ENCODE results near the gene PRR33.
"Not testable (repeated sequence)": the region's sequence is repeated elsewhere in the genome, so short reads cannot be mapped to it uniquely, and the experiment has no call there.

The PRR33 gene

DNA sequence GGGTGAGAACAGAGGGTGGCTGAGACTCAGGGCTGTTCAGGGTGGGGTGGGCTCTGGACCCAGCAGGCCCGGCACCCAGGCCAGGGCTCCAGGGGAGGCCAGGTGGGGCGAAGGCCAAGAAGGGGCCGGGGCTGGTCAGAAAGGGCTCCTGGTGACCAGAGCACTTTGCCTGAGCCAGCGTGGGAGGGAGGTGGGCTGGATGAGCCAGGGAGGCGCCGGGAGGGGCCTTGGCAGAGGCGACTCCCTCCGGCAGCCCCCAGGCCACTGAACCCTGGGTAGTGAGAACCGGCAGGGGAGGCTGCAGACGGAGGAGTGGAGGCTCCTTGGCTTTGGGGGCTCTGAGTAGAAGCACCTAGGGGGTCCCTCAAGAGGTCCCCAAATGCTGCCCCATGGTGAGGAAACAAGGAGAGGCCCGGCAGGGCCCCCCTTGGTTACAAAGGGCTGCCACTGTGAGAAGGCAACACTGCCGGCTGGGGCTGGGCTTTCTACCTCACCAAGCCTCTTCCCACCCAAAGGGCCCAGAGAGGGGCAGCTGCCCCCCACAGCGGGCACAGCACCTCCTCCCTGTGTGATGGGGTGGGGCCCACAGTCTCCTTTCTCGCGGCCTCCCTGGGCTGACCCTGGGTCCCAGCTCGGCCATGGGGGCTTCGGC lies 17.1 kb downstream of the PRR33 start:
- not testable (repeated sequence) for DNase-seq

DNA sequence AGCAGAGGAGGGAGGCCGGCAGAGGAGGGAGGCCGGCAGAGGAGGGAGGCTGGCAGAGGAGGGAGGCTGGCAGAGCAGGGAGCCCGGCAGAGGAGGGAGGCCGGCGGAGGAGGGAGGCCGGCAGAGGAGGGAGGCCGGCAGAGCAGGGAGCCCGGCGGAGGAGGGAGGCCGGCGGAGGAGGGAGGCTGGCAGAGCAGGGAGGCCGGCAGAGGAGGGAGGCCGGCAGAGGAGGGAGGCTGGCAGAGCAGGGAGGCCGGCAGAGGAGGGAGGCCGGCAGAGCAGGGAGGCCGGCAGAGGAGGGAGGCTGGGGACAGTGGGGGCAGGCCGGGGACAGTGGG lies 17.9 kb downstream of the PRR33 start:
- not testable (repeated sequence) for DNase-seq

DNA sequence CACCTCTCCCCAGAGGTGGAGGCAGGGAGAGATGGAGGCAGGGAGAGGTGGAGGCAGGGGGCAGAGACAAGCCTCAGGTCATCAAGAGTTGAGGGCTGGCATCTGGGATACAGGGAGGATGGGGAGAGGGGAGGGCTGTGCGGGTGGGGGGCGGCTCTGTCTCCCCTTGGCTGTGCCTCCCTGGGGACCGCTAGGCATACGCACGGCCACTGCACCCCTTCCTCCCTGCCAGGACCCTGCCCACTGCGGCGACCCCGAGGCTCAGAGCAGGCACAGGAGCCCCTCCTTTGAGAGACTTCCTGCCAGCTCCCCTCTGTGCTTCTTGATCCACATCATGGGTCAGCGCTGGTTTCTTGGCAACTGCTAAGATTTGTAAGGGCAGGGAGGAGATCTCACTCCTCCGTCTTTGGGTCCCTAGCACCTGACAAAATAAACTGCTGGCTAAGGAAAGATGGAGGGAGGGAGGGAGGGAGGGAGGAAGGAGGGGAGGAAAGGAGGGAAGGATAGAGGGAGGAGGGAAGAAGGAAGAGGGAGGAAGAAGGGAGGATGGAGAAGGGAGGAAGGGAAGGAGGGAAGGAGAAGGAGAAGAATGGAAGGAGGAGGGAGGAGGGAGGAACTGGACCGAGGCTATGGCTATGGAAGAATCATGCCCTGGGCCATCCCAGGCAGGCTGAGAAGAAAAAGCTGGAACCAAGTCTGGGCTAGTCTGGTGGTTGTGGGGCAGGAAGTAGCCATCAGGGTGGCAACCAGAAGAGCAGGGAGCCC lies 18.5 kb downstream of the PRR33 start:
- DNase-seq = no peak

DNA sequence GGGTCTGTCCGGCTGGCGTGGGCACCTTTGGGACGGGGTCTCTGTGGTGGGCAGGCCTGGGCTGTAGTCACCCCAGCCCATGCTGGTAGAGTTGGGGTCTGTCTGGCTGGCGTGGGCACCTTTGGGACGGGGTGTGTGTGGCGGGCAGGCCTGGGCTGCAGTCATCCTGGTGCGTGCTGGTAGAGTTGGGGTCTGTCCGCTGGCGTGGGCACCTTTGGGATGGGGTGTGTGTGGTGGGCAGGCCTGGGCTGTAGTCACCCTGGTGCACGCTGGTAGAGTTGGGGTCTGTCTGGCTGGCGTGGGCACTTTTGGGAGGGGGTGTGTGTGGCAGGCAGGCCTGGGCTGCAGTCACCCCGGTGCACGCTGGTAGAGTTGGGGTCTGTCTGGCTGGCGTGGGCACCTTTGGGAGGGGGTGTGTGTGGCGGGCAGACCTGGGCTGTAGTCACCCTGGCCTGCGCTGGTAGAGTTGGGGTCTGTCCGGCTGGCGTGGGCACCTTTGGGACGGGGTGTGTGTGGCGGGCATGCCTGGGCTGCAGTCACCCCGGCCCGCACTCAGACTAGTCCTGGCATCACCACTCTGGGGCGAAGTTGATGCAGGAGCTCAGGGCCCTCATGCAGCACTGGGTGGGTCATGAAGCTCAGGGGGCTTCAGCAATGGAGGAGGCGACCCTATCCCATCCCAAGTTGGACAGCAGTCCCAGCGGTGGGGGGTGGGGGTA lies 19.3 kb downstream of the PRR33 start:
- DNase-seq = no peak

DNA sequence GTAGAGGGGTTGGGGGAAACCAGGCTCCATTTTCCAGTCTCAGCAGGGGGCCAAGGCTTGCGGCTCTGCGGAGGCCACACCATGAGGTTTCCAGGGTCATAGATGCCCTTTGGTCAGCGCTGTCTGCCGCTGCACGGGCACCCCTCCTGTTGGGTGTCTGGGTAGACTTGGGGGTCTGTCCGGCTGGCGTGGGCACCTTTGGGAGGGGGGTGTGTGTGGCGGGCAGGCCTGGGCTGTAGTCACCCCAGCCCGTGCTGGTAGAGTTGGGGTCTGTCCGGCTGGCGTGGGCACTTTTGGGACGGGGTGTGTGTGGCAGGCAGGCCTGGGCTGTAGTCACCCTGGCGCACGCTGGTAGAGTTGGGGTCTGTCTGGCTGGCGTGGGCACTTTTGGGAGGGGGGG lies 20.2 kb downstream of the PRR33 start:
- DNase-seq = no peak

DNA sequence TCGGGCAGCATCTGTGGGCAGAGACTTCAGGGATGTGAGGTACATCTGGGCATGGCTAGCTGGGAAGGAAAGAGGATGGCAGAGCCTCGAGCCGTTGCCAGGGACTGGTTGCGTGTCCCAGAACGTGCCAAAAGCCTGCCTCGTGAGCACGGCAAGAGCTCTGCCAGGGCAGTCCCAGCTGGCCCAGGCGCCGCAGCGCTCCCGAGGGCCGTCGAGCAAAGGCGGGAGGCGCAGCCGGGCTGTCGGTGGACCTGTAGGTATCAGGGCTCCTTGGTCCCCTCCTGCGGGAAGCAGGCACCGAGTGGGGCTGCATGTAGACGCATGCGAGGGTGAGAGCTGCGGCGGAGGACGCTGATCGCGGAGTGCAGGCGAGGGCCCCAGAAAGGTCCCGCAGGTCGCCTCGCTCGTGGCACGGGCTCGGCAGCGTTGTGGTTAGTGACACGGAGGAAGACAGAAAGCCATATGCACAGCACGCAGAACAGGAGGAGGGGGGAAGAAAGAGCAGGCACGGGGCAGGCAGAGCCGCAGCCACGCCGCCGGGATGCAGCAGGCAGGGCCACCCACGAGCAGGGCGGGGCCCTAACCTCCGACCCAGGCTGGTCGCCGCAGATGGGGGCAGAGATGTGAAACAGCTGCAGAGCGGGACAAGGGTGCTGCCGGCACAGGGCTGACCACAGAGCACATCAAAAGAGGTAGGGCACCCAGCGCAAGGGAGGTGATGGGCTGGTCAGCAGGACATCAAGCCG lies 20.8 kb downstream of the PRR33 start:
- no peak for DNase-seq

DNA sequence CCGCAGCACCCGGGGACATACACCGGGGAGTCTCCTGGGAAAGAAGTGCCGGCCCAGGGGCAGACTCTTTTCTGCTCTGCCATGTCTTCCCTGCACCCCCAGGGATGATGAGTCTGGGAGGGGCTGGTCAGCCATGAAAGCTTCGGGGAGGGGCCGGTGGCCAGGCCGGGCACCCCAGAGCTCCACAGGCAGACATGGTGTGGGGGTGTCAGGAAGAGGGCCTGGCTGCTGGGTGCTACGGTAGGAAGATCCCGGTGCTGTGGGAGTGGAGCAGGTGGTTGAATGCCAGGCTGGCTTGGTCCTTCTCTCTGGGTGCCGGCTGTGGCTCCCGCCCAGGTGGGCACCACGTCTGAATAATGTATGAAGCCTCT lies 21.4 kb downstream of the PRR33 start:
- DNase-seq = no peak

DNA sequence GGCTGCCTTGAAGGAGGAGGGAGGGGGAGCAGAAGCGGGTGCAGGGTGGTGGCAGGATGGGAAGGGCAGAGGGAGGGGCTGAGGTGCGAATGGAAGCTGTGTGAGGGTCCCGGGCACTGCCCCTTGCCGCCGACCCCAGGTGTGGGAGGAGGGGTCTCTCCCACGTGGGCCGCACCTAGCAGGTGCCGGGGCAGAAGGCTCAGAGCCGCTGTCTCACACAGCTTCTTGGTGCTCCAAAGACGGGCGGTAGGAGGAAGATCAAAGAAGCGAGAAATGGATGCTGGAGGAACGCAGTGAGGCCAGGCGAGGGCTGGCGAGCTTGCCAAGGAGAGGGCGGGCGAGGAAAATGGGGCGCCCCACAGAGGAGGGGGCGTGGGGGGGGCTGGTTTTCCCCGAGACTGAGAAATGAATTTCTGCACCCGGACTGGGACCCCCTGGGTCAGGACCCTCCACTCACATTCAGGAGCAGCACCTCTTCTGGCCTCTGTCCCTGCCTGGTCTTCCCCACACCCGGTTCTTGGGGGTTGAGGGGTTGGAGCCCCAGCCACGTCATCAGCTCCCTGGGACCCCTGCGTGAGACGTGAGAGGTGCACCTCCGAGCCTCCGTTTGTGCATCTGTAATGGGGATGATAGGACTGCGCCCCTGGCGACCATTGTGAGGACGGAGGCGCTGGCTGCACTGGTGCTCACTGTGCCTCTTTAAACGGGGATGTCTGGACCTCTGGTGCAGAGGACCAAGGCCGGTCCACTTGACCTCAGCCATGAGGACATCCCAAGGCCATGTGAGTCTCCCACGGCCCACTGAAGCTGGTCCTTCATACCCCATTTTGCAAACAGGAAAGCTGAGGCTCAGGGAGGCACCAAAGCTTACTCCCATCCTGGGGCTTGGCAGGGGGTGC lies 22.0 kb downstream of the PRR33 start:
- no peak for DNase-seq

DNA sequence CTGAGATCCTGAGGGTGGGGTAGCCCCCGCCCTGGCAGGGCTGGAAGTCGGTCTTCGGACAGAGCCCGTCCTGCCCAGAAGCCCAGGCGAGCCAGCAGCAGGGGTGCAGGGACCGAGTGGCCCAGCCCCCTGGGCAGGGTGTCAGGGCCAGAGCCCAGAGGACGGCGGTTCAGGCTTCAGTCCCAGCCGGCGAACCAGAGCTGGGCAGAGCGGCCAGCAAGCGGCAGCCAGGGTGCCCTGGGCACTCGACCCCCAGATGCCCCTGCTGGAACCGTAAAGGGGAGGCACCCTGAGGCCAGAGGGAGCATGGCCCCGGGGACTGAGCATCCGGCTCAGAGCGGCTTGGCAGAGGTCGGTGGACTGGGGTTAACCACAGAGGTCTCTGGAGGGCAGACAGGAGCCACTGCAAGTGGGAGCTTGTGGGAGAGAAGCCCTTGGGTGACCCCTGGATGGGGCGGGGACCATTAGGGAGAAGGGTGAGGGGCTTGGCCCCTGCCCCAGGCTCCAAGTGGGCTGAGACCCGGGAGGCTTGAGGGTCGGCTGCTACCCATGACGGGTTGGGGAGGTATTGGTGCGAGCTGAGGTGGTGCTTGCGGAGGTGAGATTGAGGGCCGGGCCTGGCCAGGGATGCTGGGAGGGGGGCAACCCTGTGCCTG lies 22.9 kb downstream of the PRR33 start:
- no peak for DNase-seq

DNA sequence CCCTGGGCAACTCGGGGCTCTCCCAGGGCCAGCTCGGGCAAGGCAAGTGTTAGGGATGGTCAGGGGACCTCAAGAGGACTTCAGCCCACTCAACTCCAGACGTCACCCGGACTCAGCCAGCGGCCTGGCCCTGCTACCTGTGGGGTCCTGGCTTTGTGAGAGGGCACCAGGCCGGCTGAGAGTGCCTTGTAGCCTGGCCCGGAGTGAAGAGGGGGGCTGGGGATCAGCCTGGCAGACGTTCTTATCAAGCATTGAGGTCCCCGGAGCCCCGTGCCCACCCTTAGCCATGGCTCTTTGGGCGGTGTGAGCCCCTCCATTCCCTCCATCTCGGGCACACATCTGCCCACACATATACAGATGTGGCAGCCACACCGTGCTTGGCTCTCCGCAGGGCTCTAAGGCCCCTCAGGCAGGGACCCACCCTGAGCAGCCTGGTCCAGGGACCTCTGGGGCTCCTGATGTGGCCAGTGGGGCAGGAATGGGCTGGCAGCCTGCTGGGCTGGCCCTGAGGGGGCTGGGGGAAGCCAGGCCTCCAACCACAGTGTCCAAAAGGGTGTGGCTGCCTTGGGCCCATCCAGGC lies 23.5 kb downstream of the PRR33 start:
- no peak for DNase-seq

DNA sequence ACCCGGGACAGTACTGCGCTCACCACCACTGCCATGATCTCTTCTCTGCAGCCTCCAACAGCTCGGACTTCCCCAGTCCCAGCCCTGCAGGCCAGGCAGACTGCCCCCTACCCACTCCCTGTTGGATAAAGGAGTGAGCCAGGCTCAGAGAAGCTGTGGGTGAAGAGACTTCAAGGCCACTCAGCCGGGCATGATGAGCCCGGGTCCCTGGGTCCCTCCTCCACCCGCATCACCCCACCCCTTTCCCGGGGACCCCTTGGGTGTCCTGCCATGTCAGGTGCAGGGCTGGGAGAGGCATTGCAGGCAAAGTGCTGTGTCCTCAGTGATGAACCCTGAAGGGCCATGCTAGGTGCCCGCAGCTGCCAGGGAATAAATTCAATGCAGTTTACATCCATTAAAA lies 24.3 kb downstream of the PRR33 start:
- DNase-seq = no peak

DNA sequence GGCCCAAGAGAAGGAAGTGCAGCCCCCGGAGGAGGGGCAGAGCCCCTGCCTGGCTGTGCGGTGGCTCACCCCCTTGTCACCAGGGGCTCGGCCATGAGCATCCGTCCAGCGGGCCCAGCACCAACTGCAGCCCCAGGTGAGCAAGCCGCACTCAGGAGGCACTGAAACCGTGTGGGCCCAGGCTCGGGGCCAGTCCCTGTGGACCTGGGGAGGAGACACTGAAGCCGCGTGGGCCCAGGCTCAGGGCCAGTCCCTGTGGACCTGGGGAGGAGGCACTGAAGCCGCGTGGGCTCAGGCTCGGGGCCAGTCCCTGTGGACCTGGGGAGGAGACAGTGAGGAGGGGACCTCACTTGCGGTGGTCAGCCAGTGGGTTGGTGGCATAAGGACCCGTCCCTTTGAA lies 24.9 kb downstream of the PRR33 start:
- no peak for DNase-seq

DNA sequence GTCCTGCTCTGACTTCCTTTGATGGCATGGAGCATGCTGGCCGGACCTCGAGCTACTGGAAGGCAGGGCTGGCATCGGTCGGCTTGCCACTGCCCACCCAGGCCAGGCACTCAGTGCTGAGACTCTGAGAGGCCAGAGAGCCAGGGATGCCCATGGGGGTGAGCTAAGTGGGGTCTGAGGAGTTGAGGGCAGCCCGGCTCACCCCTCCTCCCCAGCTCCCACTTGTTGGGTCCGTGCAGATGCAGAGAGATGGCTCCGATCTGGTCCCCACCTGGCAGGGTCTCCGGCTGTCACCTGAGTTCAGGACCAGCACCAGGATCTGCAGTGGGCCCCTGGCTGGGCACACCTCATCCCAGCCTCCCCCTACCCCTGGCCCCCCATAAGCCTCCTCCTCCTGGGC lies 25.5 kb downstream of the PRR33 start:
- no peak for DNase-seq

DNA sequence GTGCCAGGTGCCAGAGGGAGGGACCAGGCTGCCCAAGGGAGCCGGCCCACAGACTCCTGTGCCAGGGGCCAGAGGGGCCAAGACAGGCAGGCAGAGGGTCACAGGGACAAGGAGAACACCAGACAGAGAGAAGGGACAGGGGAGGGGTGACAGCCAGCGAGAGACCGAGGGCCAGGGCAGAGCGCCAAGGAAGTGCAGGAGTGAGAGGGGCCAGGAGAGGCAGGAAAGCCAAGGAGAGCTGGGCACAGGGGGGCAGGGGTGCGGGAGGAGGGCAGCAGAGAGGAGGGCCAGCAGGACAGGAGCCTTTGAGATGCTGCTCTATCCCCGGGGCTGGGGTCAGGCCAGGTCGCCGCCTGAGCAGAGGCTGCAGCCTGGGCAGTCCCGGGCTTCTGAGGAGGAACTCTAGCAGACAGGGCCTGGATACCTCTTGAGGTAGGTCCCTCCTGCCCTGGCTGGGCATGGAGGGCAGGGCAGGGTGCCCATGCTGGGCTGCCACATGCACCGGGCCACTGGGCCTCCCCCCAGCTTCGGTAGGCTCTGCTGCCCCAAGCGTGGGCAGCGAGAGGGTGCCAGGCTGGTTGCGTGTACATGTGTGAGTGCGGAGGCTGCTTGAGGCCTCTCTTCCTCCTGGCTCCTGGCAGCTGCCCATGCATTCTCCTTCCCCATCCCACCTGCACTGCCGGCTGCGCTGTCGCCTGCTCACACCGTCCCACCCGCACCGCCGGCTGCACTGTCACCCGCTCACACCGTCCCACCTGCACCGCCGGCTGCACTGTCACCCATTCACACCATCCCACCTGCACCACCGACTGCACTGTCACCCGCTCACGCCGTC lies 26.6 kb downstream of the PRR33 start:
- DNase-seq = no peak

DNA sequence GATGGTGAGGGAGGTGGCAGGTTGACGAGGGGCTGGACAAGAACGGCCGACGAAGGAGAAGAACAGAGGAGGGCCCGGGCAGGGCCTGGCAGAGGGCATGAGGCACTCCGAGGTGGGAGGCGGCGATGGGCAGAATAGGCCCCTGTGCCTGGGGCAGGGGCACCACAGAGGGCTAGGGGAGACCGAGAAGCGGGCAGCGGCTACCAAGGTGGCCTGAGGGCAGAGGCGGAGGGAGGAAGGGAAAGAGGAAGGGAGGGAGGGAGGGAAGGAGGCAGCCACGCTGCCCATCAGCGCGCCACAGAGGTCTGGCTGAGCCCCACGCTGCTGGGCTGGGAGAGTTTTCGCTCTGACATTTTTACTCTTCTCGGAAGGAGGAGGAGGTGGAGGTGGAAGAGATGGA lies 27.5 kb downstream of the PRR33 start:
- no peak for DNase-seq

DNA sequence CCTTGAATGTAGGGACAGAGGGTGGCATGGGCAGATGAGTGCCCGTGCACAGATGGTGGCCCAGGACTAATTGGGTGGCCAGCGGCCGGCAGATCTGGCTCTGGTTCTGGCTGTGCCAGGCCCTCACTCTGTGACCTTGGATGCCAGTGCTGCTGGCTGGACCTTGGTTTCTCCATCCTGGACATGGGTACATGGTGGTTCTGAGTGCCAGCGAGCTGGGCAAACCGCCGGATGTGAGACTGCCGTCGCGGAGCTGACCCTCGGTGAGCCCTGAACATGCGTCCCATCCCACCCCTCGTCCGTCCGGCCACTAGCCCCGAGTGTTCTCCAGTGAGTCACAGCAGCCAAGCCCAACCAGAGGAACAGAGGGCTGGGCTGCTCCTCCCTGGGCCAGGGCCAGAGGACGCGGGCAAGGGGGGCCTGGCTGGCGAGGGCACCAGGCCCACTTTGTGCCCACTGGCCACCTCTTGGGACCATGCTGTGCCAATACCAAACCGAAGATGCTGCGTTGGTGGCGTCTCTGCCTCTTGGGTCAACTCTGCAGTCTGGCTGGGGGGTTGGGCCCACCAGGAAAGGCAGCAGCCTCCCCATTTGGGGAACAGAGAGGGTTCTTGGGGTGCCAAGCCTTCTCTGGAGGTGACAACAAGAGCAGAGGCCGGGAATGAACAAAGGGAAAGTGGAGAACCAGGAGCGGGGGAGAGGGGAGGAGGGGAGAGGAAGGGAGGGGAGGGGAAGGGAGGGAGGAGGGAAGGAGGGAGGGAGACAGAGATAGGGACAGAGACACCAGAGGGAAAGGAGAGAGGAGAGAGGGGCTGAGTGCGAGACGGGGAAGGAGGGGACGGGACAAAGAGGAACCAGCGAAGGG lies 28.1 kb downstream of the PRR33 start:
- no peak for DNase-seq

DNA sequence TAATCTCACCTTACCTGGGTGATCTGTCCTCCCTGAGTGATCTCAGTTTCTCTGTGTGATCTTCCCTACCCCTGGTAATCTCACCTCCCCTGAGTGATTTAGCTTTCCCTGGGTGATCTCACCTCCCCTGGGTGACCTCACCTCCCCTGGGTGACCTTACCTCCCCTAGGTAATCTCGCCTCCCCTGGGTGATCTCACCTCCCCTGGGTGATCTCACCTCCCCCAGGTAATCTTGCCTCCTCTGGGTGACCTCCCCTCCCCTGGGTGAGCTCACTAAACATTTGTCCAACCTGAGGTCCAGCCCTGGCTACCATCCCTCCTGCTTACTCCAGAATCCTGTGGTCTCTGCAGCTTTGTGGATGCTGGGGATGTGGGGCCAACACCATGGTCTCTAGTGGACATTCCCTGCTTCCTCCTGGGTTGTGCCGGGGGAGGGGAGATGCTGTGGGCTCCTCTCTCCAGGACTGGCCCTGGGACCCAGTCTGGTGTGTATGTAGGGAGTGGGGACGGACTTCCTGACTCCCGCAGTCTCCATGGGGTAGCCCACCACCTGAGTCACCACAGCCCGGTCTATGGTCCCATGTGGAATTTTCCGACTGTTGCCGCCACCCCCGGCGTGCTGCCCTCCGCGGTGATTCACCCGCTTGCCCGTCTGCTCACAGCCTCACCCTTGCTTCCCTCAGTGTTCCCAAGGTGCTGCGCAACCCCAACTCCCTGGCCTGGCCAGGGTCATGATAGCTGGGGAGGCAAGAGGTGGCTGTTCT lies 28.9 kb downstream of the PRR33 start:
- no peak for DNase-seq
